D721Med (cell line): ENCODE measurements around the gene CDH13.

Experiments used
- DNase-seq: peaks from one replicate; pipeline ENCODE4 v3.0.0; 2011; ENCODE audit warnings: low spot score; ENCODE audit not compliant: insufficient read length
- FAIRE-seq: peaks from 2 replicates; lab custom pipeline; 2011; peaks lifted over from hg19 to GRCh38; lab: Jason Lieb, UNC
- TF ChIP-seq, protein P1 (sequence below): IDR thresholded peaks from 2 replicates; pipeline ENCODE4 v1.5.1; 2012; ENCODE audit warnings: mild to moderate bottlenecking, control low read depth; ENCODE audit not compliant: insufficient read depth; ENCODE audit errors: missing control alignments

The CDH13 gene

DNA sequence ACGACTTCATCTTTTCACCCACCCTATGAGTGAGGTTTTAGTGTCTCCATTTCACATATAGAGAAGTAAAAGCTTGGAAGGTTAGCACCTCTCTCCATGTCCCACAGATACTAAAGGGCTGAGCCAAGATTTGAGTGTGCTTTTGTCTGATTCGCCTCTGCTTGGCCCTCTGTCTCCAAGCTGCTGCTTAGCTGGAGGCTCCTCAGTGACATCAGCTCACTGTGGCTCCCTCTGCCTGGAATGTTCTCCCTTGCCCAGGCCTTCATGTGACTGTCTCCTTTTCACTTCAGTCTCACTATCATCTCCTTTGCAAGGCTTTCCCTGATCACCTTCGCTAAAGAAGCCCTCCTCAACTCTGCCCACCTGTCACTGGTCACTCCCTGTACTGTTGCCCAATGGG, 1096.5 kb downstream of the CDH13 start:
- DNase-seq: no peak
- TF ChIP-seq, protein P1, sequence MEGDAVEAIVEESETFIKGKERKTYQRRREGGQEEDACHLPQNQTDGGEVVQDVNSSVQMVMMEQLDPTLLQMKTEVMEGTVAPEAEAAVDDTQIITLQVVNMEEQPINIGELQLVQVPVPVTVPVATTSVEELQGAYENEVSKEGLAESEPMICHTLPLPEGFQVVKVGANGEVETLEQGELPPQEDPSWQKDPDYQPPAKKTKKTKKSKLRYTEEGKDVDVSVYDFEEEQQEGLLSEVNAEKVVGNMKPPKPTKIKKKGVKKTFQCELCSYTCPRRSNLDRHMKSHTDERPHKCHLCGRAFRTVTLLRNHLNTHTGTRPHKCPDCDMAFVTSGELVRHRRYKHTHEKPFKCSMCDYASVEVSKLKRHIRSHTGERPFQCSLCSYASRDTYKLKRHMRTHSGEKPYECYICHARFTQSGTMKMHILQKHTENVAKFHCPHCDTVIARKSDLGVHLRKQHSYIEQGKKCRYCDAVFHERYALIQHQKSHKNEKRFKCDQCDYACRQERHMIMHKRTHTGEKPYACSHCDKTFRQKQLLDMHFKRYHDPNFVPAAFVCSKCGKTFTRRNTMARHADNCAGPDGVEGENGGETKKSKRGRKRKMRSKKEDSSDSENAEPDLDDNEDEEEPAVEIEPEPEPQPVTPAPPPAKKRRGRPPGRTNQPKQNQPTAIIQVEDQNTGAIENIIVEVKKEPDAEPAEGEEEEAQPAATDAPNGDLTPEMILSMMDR: no peak
- FAIRE-seq: no peak

DNA sequence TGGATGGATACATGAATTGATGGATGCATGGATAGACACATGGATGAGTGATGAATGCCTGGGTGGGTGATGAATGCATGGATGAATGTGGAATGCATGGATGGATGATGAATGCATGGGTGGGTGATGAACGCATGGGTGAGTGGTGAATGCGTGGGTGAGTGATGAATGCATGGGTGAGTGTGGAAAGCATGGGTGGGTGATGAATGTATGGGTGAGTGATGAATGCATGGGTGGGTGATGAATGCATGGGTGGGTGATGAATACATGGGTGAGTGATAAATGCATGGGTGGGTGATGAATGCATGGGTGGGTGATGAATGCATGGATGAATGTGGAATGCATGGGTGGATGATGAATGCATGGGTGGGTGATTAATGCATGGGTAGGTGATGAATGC, 1097.1 kb downstream of the CDH13 start:
- DNase-seq (no peak), FAIRE-seq (no peak)
- TF ChIP-seq, protein P1: no peak

DNA sequence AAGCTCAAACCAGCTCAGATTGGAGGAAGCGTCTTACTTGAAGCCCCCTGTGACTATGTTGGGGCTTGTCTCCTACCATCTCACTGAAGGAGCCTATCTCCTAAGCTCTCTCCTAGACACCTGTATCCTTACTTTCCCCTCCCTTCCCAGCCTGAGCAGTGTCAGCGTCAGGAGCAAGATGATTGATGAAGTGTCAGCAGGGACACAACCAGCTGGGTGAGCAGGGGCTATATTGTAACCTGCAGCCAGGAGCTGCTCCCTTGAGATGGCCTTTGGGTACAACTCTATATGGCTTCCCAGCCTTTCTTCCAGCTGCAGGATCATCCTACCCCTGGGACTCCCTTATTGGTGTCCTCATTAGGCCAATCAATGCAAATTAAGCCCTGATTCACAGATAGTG, 1097.8 kb downstream of the CDH13 start:
- no peak for DNase-seq
- no peak for FAIRE-seq
- TF ChIP-seq, protein P1: no peak

DNA sequence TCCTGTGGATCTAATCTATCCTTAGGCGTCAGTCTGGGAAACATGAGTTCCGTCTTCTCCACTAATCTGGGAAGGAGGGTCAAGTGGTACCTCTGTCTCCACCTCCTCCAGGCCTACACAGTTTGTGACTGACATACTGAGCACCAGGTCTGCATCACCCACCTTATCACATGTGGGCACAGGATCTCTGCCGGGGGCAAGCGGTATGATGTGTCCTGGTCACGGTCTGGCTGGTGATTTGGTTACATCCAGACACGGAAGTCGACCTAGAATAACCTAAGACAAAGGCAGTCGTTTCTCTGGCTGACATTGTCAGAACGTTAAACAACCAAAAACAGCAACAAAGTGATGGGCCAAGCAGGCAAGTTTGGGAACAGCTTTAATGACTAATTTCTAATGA, 1098.5 kb downstream of the CDH13 start:
- DNase-seq (no peak), FAIRE-seq (no peak)
- TF ChIP-seq, protein P1: no peak

DNA sequence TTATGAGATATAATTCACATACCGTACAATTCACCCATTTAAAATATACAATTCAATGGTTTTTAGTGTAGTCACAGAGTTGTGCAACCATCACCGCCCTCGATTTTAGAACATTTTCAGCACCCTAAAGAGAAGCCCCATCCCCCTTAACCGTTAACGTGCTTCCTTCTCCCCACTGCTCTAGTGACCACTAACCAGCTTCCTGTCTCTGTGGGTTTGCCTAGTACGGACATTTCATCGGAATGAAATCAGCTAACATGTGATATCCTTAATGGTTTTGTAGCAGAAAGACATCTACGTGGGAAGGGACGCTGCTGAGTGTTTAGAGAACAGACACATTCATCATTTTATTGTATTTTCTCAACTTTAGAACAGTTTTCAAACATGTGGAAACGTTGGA, 1100.2 kb downstream of the CDH13 start:
- TF ChIP-seq, protein P1: no peak
- no peak for FAIRE-seq
- DNase-seq: no peak

DNA sequence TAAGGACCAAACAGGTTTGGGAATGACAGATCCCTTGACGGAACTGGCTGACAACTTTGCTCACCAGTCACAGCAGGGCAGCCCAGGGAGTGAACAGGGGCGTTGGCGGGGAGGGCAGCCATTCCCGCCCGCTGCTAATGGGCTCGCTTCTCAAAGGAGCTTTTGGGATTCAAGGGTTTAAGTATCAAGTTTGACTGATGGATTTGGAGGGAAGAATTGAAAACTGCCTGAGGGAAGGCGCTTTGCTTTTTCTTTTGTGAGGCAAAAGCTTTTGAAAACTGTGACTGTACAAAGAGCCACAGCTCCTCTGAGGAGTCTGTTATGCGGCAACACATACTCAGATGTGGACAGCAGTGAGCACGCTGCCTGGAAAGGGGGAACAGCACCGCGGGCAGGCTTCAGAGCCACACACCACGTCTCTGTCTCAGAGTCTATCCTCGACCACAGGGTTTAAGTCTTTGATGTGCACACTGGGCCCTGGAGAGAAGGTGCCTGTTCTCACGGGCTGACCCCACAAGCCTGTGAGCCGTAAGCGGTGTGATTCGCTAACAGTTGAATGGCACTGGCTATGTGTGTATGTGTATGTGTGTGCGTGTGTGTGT, 1101.1 kb downstream of the CDH13 start:
- FAIRE-seq (no peak), DNase-seq (no peak)
- TF ChIP-seq, protein P1: no peak

DNA sequence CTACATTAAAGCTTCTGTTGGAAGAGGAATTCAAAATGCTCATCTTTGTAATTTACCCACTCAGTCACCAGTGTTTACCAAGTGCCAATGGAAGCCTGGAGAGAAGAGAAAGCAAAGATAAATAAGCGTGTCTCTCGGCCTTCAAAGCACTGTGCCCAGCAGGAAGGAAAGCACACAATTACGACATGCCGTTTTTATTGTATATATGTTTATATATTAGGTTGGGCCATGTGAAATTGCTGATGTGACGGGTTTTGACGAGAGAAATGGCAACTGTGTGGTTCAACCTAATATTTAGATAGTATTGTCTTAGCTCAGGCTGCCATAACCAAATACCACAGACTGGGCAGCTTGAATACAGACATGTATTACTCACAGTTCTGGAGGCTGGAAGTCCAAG, 1101.7 kb downstream of the CDH13 start:
- TF ChIP-seq, protein P1: no peak
- FAIRE-seq: no peak
- DNase-seq: no peak
